Germinal center (tissue), 1 donor: ENCODE data around the gene GSC2.

Experiments used
- DNase-seq: peaks from one replicate; pipeline ENCODE4 v3.0.0; 2012; ENCODE audit warnings: mixed read lengths, low spot score

The GSC2 gene

GRCh38 chr22:19119949-19120348 is 30.1 kb downstream of the GSC2 start:
- no peak for DNase-seq

GRCh38 chr22:19118329-19118880 is 31.7 kb downstream of the GSC2 start:
- peak; percentile 80 for DNase-seq

- DNase-seq: no peak
Measured at GRCh38 chr22:19117111-19117512, 33.0 kb downstream of the GSC2 start.

GRCh38 chr22:19115628-19116027 is 34.5 kb downstream of the GSC2 start:
- no peak for DNase-seq

GRCh38 chr22:19114984-19115552 is 35.0 kb downstream of the GSC2 start:
- no peak for DNase-seq

GRCh38 chr22:19113429-19113828 is 36.7 kb downstream of the GSC2 start:
- no peak for DNase-seq

GRCh38 chr22:19111584-19111983 is 38.5 kb downstream of the GSC2 start:
- DNase-seq: no peak

- no peak for DNase-seq
Measured at GRCh38 chr22:19111140-19111539, 39.0 kb downstream of the GSC2 start.

- DNase-seq: no peak
Measured at GRCh38 chr22:19110646-19111045, 39.4 kb downstream of the GSC2 start.

- no peak for DNase-seq
Measured at GRCh38 chr22:19110064-19110458, 40.0 kb downstream of the GSC2 start.

GRCh38 chr22:19109198-19110063 is 40.7 kb downstream of the GSC2 start:
- peak; percentile 62 for DNase-seq

- DNase-seq: no peak
Measured at GRCh38 chr22:19108807-19109197, 41.3 kb downstream of the GSC2 start.

- DNase-seq: no peak
Measured at GRCh38 chr22:19107730-19108074, 42.4 kb downstream of the GSC2 start.

- DNase-seq: no peak
Measured at GRCh38 chr22:19106886-19107729, 43.0 kb downstream of the GSC2 start.

GRCh38 chr22:19105867-19106802 is 44.0 kb downstream of the GSC2 start:
- peak; percentile 47 for DNase-seq

GRCh38 chr22:19105456-19105855 is 44.6 kb downstream of the GSC2 start:
- no peak for DNase-seq

GRCh38 chr22:19103880-19104821 is 45.9 kb downstream of the GSC2 start:
- DNase-seq: no peak

GRCh38 chr22:19098157-19098556 is 51.9 kb downstream of the GSC2 start:
- no peak for DNase-seq

GRCh38 chr22:19097518-19097917 is 52.6 kb downstream of the GSC2 start:
- DNase-seq: no peak
